ENCODE results near the gene CDCA8.

GRCh38 chr1:37673920-37674319 is 18.4 kb upstream of the CDCA8 start:
- TF ChIP-seq REST (IDR thresholded peaks at IDR 0.05; ENCODE audit: unreplicated experiment) (no peak), NANOG (IDR thresholded peaks at IDR 0.05; ENCODE audit: borderline replicate concordance) (no peak), CTCF (conservative IDR thresholded peaks at IDR 0.05; ENCODE audit: low read depth in 2 of 2) (no peak), ZNF462 (CRISPR knock-in tag; IDR thresholded peaks at IDR 0.05) (no peak), EZH2 (IDR thresholded peaks at IDR 0.05; ENCODE audit: low read depth, unreplicated experiment) (no peak)
